T47D (cell line): ENCODE measurements around the gene ZSWIM4.

Experiments
- DNase-seq, 2 experiments: peaks; one replicate each; pipeline versions ENCODE4 v3.0.0 to v3.0.0-alpha.2; 2011 to 2012; ENCODE audit warnings: low read depth in 1 of 2, low spot score in 1 of 2
- JUND ChIP-seq: IDR thresholded peaks from 2 replicates; pipeline ENCODE4 v1.6.1; 2012; ENCODE audit warnings: low read depth
- in situ Hi-C: cut with HindIII; loops from 2 replicates; pipeline ENCODE4 v1.10.0; 2016; ENCODE audit warnings: low sequenced_read_pairs, low pct_unique_long_range_greater_than_20kb

Gene ZSWIM4

GRCh38 chr19:13823901-13824300 lies 28.7 kb downstream of the ZSWIM4 start:
- DNase-seq: no peak
- in situ Hi-C loops: no loop called here
- TF ChIP-seq JUND: no peak

GRCh38 chr19:13824703-13825102 lies 29.5 kb downstream of the ZSWIM4 start:
- in situ Hi-C loops: no loop called here
- TF ChIP-seq JUND: no peak
- no peak for DNase-seq

DNA sequence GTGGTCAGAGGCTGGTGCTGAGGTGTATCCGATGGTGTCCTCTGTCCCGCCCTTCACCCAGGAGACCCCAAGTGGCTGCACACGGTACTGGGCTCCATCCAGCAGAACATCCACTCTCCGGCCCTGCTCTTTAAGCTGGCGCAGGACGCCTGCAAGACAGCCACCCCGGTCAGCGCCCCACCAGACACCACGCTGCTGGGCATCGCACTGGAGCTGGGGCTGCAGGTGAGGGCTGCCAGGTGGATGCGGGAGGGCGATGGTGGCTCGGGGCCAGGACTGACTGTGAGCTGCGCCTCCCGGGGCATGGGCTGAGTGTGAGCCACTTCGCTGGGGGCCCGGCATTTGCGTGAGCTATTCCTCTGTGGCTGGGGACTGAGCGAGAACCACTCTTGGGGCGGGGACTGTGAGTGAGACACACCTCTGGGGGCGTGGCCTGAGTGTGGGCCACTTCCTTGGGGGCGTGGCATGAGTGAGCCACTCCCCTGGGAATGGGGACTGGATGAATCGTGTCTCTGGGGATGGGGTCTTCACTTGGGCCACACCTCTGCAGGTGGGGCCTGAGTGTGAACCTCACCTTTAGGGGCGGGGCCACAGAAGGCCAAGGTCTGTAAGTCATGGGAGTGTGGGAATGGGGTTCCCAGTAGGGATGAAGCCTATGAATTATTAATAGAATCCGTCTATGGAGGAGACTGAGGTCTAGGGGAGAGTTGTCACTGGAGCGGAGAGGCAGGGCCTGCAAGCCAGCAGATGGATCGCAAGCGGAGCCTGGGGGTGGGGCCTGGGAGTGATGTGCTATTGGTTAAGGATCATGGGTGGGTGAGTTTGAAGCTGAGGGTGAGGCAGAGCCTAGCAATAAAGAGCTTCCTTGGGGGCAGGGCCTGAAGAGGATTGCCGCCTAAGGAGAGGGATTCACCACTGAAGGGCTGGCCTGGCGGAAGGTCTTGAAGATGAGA lies 30.5 kb downstream of the ZSWIM4 start:
- peak in 1 of 2 experiments; percentile 67 for DNase-seq
- in situ Hi-C loops: no loop called here
- TF ChIP-seq JUND: no peak

GRCh38 chr19:13826652-13827235 lies 31.5 kb downstream of the ZSWIM4 start:
- TF ChIP-seq JUND: no peak
- in situ Hi-C loops: no loop called here
- DNase-seq: no peak

DNA sequence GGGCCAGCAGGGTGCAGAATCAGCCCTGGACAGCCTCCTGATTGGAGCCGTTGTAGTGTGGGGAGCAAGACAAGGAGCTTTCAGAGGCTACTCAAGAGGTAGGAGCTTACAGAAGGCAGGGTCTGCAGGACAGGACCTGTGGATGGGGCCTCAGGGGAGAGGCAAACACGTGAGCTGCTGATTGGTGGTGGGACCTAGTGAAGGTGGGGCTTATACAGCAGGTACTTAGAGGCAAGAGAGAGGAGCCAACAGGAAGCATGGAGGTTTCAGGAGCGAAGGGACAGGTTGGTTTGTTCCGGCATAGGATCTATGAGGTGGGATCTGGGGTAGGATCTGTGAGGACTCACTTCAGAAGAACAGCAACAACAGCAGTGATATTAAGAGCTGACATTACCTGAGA lies 32.4 kb downstream of the ZSWIM4 start:
- no peak for DNase-seq
- in situ Hi-C loops: no loop called here
- TF ChIP-seq JUND: no peak

DNA sequence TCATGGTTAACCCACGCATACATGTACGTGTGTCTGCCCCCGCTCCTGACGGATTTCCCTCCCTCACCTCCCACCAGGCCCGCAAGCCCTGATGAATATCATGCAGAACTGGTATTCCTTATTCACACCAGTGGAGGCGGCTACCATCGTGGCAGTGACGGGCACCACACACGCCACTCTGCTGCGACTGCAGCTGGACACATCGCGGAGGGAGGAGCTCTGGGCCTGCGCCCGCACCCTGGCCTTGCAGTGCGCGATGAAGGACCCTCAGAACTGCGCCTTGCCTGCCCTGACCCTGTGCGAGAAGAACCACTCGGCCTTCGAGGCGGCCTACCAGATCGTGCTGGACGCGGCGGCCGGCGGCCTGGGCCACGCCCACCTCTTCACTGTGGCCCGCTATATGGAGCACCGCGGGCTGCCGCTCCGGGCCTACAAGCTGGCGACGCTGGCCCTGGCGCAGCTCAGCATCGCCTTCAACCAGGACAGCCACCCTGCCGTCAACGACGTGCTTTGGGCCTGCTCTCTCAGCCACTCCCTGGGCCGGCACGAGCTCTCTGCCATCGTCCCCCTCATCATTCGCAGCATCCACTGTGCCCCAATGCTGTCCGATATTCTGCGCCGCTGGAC lies 35.0 kb downstream of the ZSWIM4 start:
- in situ Hi-C loops: no loop called here
- TF ChIP-seq JUND: no peak
- no peak for DNase-seq

DNA sequence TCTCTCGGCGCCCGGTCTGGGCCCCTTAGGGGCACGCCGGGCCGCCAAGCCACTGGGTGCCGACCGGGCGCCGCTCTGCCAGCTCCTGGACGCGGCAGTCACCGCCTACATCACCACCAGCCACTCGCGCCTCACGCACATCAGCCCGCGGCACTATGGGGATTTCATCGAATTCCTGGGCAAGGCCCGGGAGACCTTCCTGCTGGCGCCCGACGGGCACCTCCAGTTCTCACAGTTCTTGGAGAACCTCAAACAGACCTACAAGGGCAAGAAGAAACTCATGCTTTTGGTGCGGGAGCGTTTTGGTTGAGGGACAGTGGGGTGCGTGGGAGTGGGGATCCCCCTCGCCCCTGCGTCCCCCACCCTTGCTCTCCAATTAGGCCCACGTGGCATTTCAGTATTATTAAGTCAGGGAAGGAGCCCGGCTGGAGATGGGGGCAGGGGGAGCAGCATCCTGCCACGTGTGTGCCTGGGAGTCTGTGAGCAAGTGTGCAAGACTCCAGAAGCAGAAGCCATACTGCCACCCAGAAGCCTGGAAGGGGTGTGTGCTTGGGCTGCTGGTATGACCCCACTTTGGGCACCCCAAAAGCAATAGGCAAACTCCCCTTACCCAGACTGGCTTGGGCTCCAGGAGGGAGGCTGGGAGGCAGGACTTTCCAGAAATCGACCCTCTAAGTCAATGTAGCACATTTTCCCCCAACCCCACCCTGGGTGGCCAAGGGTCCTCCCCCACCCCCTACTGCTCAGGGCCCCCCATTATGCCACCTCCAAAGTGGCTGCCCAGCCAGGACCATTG lies 35.7 kb downstream of the ZSWIM4 start:
- TF ChIP-seq JUND: no peak
- DNase-seq: no peak
- in situ Hi-C loops: no loop called here

DNA sequence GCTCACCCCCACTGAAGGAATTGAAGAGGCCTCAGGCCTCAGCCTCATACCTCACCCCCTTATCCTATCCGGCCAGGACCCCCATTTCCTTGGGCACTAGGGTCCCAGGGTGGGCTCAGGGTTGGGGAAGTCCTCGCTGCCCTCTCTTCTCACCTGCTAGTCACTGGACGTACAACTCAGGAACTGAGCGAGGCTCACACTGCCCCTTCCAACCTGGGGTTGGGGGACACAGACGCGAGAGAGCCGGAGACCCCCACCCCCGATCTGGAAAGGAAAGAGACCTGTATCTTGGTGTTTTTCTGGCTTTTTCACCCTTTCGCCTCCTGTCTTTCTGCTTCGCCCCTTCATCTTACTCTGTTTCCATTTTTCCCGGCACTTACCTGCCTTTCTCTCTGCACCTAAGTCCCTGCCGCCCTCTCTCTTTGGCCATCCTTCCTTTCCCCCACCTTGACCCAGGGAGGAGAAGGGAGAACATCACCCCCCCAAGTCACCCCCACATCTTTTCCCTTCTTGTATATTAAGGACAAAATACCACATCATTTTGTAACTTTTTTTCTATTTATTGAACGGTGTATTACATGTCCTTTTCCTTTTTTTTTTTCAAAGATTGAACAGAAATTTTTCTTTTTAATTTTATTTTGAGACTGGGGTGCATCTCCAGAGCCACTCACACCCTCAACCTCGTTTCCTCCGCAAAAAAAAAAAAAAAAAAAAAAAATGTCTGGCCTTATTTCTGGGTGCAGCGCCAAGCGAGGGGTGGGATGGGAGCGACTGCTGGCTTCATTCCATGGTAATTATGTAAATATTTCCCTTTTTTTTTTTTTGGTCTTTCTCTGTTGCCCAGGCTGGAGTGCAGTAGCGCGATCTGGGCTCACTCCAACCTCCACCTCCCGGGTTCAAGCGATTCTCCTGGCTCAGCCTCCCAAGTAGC lies 36.6 kb downstream of the ZSWIM4 start:
- in situ Hi-C loops: no loop called here
- no peak for DNase-seq
- no peak for TF ChIP-seq JUND

- TF ChIP-seq JUND: no peak
- peak; percentile 93 to 94 for DNase-seq
- in situ Hi-C loops: no loop called here
Observed at GRCh38 chr19:13833330-13834243, 38.3 kb downstream of the ZSWIM4 start.

DNA sequence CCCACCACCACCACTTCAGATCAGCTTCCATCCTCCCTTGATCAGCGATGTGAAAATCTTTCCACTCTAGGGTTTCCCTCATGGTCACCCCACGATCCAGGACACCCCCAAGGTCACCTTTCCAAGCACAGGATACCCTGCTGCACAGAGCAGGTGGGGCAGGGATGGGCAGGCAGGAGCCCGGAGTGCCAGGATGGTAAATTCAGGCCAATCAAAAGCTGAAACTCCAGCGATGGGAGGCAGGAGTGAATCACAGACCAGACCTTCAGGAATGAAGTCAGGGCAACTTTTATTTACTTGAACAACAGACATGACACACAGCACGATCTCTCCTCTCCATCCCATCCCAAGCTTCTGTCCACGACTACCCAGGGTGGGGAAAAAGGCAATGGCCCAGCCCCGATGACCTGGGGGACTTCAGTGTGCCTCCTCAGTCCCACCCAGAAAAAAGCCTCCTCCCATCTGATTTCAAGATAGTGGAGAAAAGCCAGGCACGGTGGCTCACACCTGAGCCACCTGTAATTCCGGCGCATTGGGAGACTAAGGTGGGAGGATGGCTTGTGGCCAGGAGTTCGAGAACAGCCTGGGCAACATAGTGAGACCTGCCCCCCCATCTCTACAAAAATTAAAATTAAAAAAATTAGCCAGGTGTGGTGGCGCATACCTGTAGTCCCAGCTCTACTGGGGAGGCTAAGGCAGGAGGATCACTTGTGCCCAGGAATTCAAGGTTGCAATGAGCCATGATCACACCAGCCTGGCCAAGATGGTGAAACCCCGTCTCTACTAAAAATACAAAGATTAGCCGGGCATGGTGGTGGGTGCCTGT lies 39.2 kb downstream of the ZSWIM4 start:
- DNase-seq: peak; percentile 47 to 85
- TF ChIP-seq JUND: no peak
- in situ Hi-C loops: no loop called here
